DOHH2 (cell line): ENCODE measurements around the gene LYVE1.

ENCODE experiments used
- EZH2phosphoT487 ChIP-seq: fragments of 200-600 bp; sonication (generic); IDR thresholded peaks from 2 replicates; pipeline ENCODE4 v1.6.1; 2017; ENCODE audit warnings: borderline replicate concordance, mild to moderate bottlenecking, antibody characterized with exemption, low read length, moderate library complexity, mixed read lengths
- TF ChIP-seq, protein P1 (sequence below): fragments of 200-600 bp; sonication (generic); IDR thresholded peaks from one replicate; pipeline ENCODE4 v1.5.1; 2014; ENCODE audit warnings: antibody characterized with exemption, mild to moderate bottlenecking, low read depth, low read length; ENCODE audit not compliant: poor library complexity, severe bottlenecking

DNA sequence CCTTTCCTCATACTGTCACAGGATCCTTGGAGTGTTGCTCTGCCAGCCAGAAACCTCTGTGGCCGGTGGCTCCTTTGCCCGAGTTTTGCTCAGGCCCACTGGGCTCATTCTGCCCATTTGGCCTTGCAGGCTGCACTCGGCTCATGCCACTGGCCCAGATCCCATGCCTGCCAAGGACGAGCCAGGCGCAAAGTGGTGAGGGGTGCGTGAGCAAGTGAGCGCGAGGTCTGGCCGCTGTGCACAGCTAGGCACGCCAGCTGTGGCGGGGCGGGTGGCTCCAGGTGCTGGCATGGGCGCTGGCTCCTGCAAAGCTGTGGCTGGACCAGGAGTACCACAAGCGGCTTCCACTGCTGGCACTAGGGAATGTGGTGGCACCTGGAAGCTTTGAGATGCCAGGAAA lies 24.7 kb downstream of the LYVE1 start:
- TF ChIP-seq, protein P1, sequence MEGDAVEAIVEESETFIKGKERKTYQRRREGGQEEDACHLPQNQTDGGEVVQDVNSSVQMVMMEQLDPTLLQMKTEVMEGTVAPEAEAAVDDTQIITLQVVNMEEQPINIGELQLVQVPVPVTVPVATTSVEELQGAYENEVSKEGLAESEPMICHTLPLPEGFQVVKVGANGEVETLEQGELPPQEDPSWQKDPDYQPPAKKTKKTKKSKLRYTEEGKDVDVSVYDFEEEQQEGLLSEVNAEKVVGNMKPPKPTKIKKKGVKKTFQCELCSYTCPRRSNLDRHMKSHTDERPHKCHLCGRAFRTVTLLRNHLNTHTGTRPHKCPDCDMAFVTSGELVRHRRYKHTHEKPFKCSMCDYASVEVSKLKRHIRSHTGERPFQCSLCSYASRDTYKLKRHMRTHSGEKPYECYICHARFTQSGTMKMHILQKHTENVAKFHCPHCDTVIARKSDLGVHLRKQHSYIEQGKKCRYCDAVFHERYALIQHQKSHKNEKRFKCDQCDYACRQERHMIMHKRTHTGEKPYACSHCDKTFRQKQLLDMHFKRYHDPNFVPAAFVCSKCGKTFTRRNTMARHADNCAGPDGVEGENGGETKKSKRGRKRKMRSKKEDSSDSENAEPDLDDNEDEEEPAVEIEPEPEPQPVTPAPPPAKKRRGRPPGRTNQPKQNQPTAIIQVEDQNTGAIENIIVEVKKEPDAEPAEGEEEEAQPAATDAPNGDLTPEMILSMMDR, result no peak
- TF ChIP-seq EZH2phosphoT487, result no peak
